Smooth muscle cell (in vitro differentiated cells): ENCODE results near the gene PCMT1. TPM values are rescaled to one million over a fixed set of nuclear protein-coding genes. Genes with fewer than 3 reads are reported as not detected.

Experiments used
- DNase-seq: peaks from one replicate; lab custom pipeline; 2025; ENCODE audit not compliant: unreplicated experiment; lab: John Stamatoyannopoulos, UW
- H2AFZ ChIP-seq: fragments of 200-600 bp; sonication (generic); 2 replicates; pipeline ENCODE4 v1.6.0; 2016; ENCODE audit warnings: antibody characterized with exemption, low read depth, mild to moderate bottlenecking
- H3F3A ChIP-seq: fragments of 200-600 bp; sonication (generic); 2 replicates; pipeline ENCODE4 v1.6.0; 2017; ENCODE audit warnings: antibody characterized with exemption, low read depth
- H3K27ac ChIP-seq: fragments of 200-600 bp; sonication (generic); 2 replicates; pipeline ENCODE4 v1.5.1; 2016; ENCODE audit warnings: low read depth, mild to moderate bottlenecking
- H3K27me3 ChIP-seq: fragments of 200-600 bp; sonication (generic); 2 replicates; pipeline ENCODE4 v1.6.1; 2016; ENCODE audit warnings: low read depth, mild to moderate bottlenecking
- H3K36me3 ChIP-seq: fragments of 200-600 bp; sonication (generic); 2 replicates; pipeline ENCODE4 v1.5.1; 2016; ENCODE audit warnings: low read depth
- H3K4me1 ChIP-seq: fragments of 200-600 bp; sonication (generic); 2 replicates; pipeline ENCODE4 v1.5.1; 2016; ENCODE audit warnings: low read depth
- H3K4me2 ChIP-seq: fragments of 200-600 bp; sonication (generic); 2 replicates; pipeline ENCODE4 v1.6.0; 2016; ENCODE audit warnings: mild to moderate bottlenecking
- H3K4me3 ChIP-seq: fragments of 200-600 bp; sonication (generic); 2 replicates; pipeline ENCODE4 v1.5.1; 2016; ENCODE audit warnings: mild to moderate bottlenecking
- H3K79me2 ChIP-seq: fragments of 200-600 bp; sonication (generic); 2 replicates; pipeline ENCODE4 v1.6.0; 2016; ENCODE audit warnings: low read depth, mild to moderate bottlenecking
- H3K9ac ChIP-seq: fragments of 200-600 bp; sonication (generic); 2 replicates; pipeline ENCODE4 v1.6.0; 2016; ENCODE audit warnings: low read depth
- H3K9me3 ChIP-seq: fragments of 200-600 bp; sonication (generic); replicated peaks from 2 replicates; pipeline ENCODE4 v1.5.1; 2016; ENCODE audit warnings: low read depth
- H4K20me1 ChIP-seq: fragments of 200-600 bp; sonication (generic); 2 replicates; pipeline ENCODE4 v1.6.0; 2016; ENCODE audit warnings: low read depth
- CTCF ChIP-seq: fragments of 200-600 bp; sonication (generic); IDR thresholded peaks from 2 replicates; pipeline ENCODE4 v1.5.1; 2017; ENCODE audit warnings: borderline replicate concordance, mild to moderate bottlenecking, antibody characterized with exemption; ENCODE audit not compliant: insufficient read depth, poor library complexity, severe bottlenecking
- WGBS: methylation state at CpG from one replicate; pipeline ENCODE4 v1.1.7; 2016; ENCODE audit warnings: low lambda C conversion rate; 5-methylcytosine and 5-hydroxymethylcytosine counted together
- polyA plus RNA-seq: library from polyadenylated mRNA; unstranded; fragments of >200 nt; fragmentation: Nextera tagmentation; extraction: Ambion mirVana; gene quantifications from 2 replicates; pipeline ENCODE4 v1.2.1, GENCODE V29; 2016
- total RNA-seq: library from RNA; depleted of rRNA; stranded (reverse); fragments of >200 nt; gene quantifications from 2 replicates; pipeline ENCODE4 v1.2.3, GENCODE V29; 2014

The PCMT1 gene
- total and polyA plus RNA-seq, 2 experiments from 2014 or later: 97.9 to 139 TPM

- TF ChIP-seq CTCF: no peak
- H3K79me2 ChIP-seq: no peaks in the 10 kb centered on the region
- H3K27me3 ChIP-seq: no peaks in the 10 kb centered on the region
- no peak overlapping the region for H3K27ac ChIP-seq
- H3K4me2 ChIP-seq: no peak overlapping the region
- no peaks in the 10 kb centered on the region for H3K9me3 ChIP-seq
- no peak overlapping the region for H2AFZ ChIP-seq
- no peak overlapping the region for H3K4me3 ChIP-seq
- no peaks in the 10 kb centered on the region for H4K20me1 ChIP-seq
- no peaks in the 10 kb centered on the region for H3K36me3 ChIP-seq
- DNase-seq: no peak
- WGBS: 90% methylated on average over 3 of the region's 3 CpGs
- H3F3A ChIP-seq: peaks cover 9% of the 10 kb centered on the region
- H3K4me1 ChIP-seq: no peaks in the 10 kb centered on the region
- no peak overlapping the region for H3K9ac ChIP-seq
Measured at GRCh38 chr6:149813351-149813750, 63.8 kb downstream of the PCMT1 start.

GRCh38 chr6:149815788-149816187, 66.2 kb downstream of the PCMT1 start:
- Histone ChIP-seq H3K79me2 (no peaks in the 10 kb centered on the region), H3K4me1 (no peaks in the 10 kb centered on the region), H3K27ac (no peak overlapping the region), H2AFZ (no peak overlapping the region), H3K4me2 (no peak overlapping the region), H3K27me3 (no peaks in the 10 kb centered on the region), H3K9ac (no peak overlapping the region), H3K4me3 (no peak overlapping the region), H3K9me3 (no peaks in the 10 kb centered on the region), H3K36me3 (no peaks in the 10 kb centered on the region), H3F3A (no peaks in the 10 kb centered on the region), H4K20me1 (no peaks in the 10 kb centered on the region)
- no peak for TF ChIP-seq CTCF
- no peak for DNase-seq
- 99% methylated on average over 4 of the region's 4 CpGs for WGBS

GRCh38 chr6:149820506-149820905, 71.0 kb downstream of the PCMT1 start:
- Histone ChIP-seq H4K20me1 (no peaks in the 10 kb centered on the region), H3K27me3 (no peaks in the 10 kb centered on the region), H2AFZ (no peak overlapping the region), H3K36me3 (no peaks in the 10 kb centered on the region), H3K4me3 (no peak overlapping the region), H3K4me2 (no peak overlapping the region), H3F3A (no peaks in the 10 kb centered on the region), H3K79me2 (no peaks in the 10 kb centered on the region), H3K9me3 (no peaks in the 10 kb centered on the region), H3K4me1 (no peaks in the 10 kb centered on the region), H3K9ac (no peak overlapping the region), H3K27ac (no peak overlapping the region)
- 95% methylated on average over 7 of the region's 7 CpGs for WGBS
- no peak for TF ChIP-seq CTCF
- no peak for DNase-seq

GRCh38 chr6:149821492-149821891, 72.0 kb downstream of the PCMT1 start:
- no peak overlapping the region for H3K27ac ChIP-seq
- no peak for DNase-seq
- no peaks in the 10 kb centered on the region for H3F3A ChIP-seq
- H3K9me3 ChIP-seq: no peaks in the 10 kb centered on the region
- H3K4me2 ChIP-seq: no peak overlapping the region
- WGBS: 84% methylated on average over 1 of the region's 1 CpG
- no peaks in the 10 kb centered on the region for H3K4me1 ChIP-seq
- H3K9ac ChIP-seq: no peak overlapping the region
- no peaks in the 10 kb centered on the region for H3K27me3 ChIP-seq
- H3K4me3 ChIP-seq: no peak overlapping the region
- H3K36me3 ChIP-seq: no peaks in the 10 kb centered on the region
- no peaks in the 10 kb centered on the region for H4K20me1 ChIP-seq
- no peak overlapping the region for H2AFZ ChIP-seq
- no peaks in the 10 kb centered on the region for H3K79me2 ChIP-seq
- TF ChIP-seq CTCF: no peak
